ENCODE measurements around the gene TIA1.

GRCh38 chr2:70214365-70214764, 34.1 kb downstream of the TIA1 start:
- TF ChIP-seq, protein P1, sequence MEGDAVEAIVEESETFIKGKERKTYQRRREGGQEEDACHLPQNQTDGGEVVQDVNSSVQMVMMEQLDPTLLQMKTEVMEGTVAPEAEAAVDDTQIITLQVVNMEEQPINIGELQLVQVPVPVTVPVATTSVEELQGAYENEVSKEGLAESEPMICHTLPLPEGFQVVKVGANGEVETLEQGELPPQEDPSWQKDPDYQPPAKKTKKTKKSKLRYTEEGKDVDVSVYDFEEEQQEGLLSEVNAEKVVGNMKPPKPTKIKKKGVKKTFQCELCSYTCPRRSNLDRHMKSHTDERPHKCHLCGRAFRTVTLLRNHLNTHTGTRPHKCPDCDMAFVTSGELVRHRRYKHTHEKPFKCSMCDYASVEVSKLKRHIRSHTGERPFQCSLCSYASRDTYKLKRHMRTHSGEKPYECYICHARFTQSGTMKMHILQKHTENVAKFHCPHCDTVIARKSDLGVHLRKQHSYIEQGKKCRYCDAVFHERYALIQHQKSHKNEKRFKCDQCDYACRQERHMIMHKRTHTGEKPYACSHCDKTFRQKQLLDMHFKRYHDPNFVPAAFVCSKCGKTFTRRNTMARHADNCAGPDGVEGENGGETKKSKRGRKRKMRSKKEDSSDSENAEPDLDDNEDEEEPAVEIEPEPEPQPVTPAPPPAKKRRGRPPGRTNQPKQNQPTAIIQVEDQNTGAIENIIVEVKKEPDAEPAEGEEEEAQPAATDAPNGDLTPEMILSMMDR (IDR thresholded peaks at IDR 0.05; ENCODE audit: low read length): no peak
- no peak for TF ChIP-seq EZH2 (IDR thresholded peaks at IDR 0.05; ENCODE audit: borderline replicate concordance, low read length)

All from OCI-LY1 (cell line).